Measurements from ENCODE around the gene MPC1.
A peak's percentile ranks its signal among the peaks of the same experiment; 100 is the strongest.

The MPC1 gene

GRCh38 chr6:166418691-166419143 is 36.0 kb upstream of the MPC1 start:
- H3K27ac ChIP-seq (ENCODE audit: low read depth, low read length) = no peak overlapping the region
- peaks cover 0 to 25% of the 10 kb centered on the region in 2 donors for H3K4me1 ChIP-seq (ENCODE audit: control insufficient read depth in 1 of 2, insufficient read depth in 2 of 2, low read length in 2 of 2)
- H3K27me3 ChIP-seq (ENCODE audit: control insufficient read depth in 1 of 2, insufficient read depth in 2 of 2, low read length in 2 of 2) = no peaks in the 10 kb centered on the region
- no peak overlapping the region for H3K4me3 ChIP-seq (ENCODE audit: low read depth in 1 of 2, low read length in 2 of 2)
- no peak overlapping the region for H3K9ac ChIP-seq (ENCODE audit: low read depth in 1 of 2, low read length in 2 of 2)
- no peaks in the 10 kb centered on the region for H3K9me3 ChIP-seq (ENCODE audit: control insufficient read depth in 1 of 2, low read length in 2 of 2)
- H3K36me3 ChIP-seq (ENCODE audit: control insufficient read depth in 1 of 2, insufficient read depth in 2 of 2, low read length in 2 of 2) = peaks cover 4 to 15% of the 10 kb centered on the region in 2 donors

- Histone ChIP-seq H3K27ac (ENCODE audit: low read depth, low read length) (no peak overlapping the region), H3K4me3 (ENCODE audit: low read depth in 1 of 2, low read length in 2 of 2) (no peak overlapping the region), H3K9ac (ENCODE audit: low read depth in 1 of 2, low read length in 2 of 2) (no peak overlapping the region), H3K27me3 (ENCODE audit: control insufficient read depth in 1 of 2, insufficient read depth in 2 of 2, low read length in 2 of 2) (no peaks in the 10 kb centered on the region), H3K4me1 (ENCODE audit: control insufficient read depth in 1 of 2, insufficient read depth in 2 of 2, low read length in 2 of 2) (peaks cover 3 to 28% of the 10 kb centered on the region in 2 donors), H3K36me3 (ENCODE audit: control insufficient read depth in 1 of 2, insufficient read depth in 2 of 2, low read length in 2 of 2) (peaks cover 0 to 7% of the 10 kb centered on the region in 2 donors), H3K9me3 (ENCODE audit: control insufficient read depth in 1 of 2, low read length in 2 of 2) (no peaks in the 10 kb centered on the region)
Measured at GRCh38 chr6:166417285-166417691, 34.5 kb upstream of the MPC1 start.

- H3K36me3 ChIP-seq (ENCODE audit: control insufficient read depth in 1 of 2, insufficient read depth in 2 of 2, low read length in 2 of 2) = peaks cover 0 to 7% of the 10 kb centered on the region in 2 donors
- no peak overlapping the region for H3K27ac ChIP-seq (ENCODE audit: low read depth, low read length)
- no peak overlapping the region for H3K4me3 ChIP-seq (ENCODE audit: low read depth in 1 of 2, low read length in 2 of 2)
- H3K4me1 ChIP-seq (ENCODE audit: control insufficient read depth in 1 of 2, insufficient read depth in 2 of 2, low read length in 2 of 2) = peaks cover 3 to 28% of the 10 kb centered on the region in 2 donors
- no peaks in the 10 kb centered on the region for H3K27me3 ChIP-seq (ENCODE audit: control insufficient read depth in 1 of 2, insufficient read depth in 2 of 2, low read length in 2 of 2)
- H3K9me3 ChIP-seq (ENCODE audit: control insufficient read depth in 1 of 2, low read length in 2 of 2) = no peaks in the 10 kb centered on the region
- no peak overlapping the region for H3K9ac ChIP-seq (ENCODE audit: low read depth in 1 of 2, low read length in 2 of 2)
Measured at GRCh38 chr6:166415833-166416347, 33.1 kb upstream of the MPC1 start.

- Histone ChIP-seq H3K9ac (ENCODE audit: low read depth in 1 of 2, low read length in 2 of 2) (no peak overlapping the region), H3K4me3 (ENCODE audit: low read depth in 1 of 2, low read length in 2 of 2) (no peak overlapping the region), H3K27me3 (ENCODE audit: control insufficient read depth in 1 of 2, insufficient read depth in 2 of 2, low read length in 2 of 2) (no peaks in the 10 kb centered on the region), H3K36me3 (ENCODE audit: control insufficient read depth in 1 of 2, insufficient read depth in 2 of 2, low read length in 2 of 2) (peaks cover 0 to 7% of the 10 kb centered on the region in 2 donors), H3K9me3 (ENCODE audit: control insufficient read depth in 1 of 2, low read length in 2 of 2) (no peaks in the 10 kb centered on the region), H3K4me1 (ENCODE audit: control insufficient read depth in 1 of 2, insufficient read depth in 2 of 2, low read length in 2 of 2) (peaks cover 3 to 26% of the 10 kb centered on the region in 2 donors), H3K27ac (ENCODE audit: low read depth, low read length) (no peak overlapping the region)
Measured at GRCh38 chr6:166415306-166415705, 32.6 kb upstream of the MPC1 start.

GRCh38 chr6:166413491-166413951 is 30.8 kb upstream of the MPC1 start:
- Histone ChIP-seq H3K4me3 (ENCODE audit: low read depth in 1 of 2, low read length in 2 of 2) (no peak overlapping the region), H3K9ac (ENCODE audit: low read depth in 1 of 2, low read length in 2 of 2) (no peak overlapping the region), H3K9me3 (ENCODE audit: control insufficient read depth in 1 of 2, low read length in 2 of 2) (no peaks in the 10 kb centered on the region), H3K36me3 (ENCODE audit: control insufficient read depth in 1 of 2, insufficient read depth in 2 of 2, low read length in 2 of 2) (peaks cover 0 to 3% of the 10 kb centered on the region in 2 donors), H3K27ac (ENCODE audit: low read depth, low read length) (no peak overlapping the region), H3K4me1 (ENCODE audit: control insufficient read depth in 1 of 2, insufficient read depth in 2 of 2, low read length in 2 of 2) (peaks cover 3 to 16% of the 10 kb centered on the region in 2 donors), H3K27me3 (ENCODE audit: control insufficient read depth in 1 of 2, insufficient read depth in 2 of 2, low read length in 2 of 2) (no peaks in the 10 kb centered on the region)

GRCh38 chr6:166412911-166413384 is 30.2 kb upstream of the MPC1 start:
- Histone ChIP-seq H3K27ac (ENCODE audit: low read depth, low read length) (no peak overlapping the region), H3K27me3 (ENCODE audit: control insufficient read depth in 1 of 2, insufficient read depth in 2 of 2, low read length in 2 of 2) (no peaks in the 10 kb centered on the region), H3K9me3 (ENCODE audit: control insufficient read depth in 1 of 2, low read length in 2 of 2) (no peaks in the 10 kb centered on the region), H3K9ac (ENCODE audit: low read depth in 1 of 2, low read length in 2 of 2) (no peak overlapping the region), H3K4me3 (ENCODE audit: low read depth in 1 of 2, low read length in 2 of 2) (no peak overlapping the region), H3K4me1 (ENCODE audit: control insufficient read depth in 1 of 2, insufficient read depth in 2 of 2, low read length in 2 of 2) (peaks cover 3 to 16% of the 10 kb centered on the region in 2 donors), H3K36me3 (ENCODE audit: control insufficient read depth in 1 of 2, insufficient read depth in 2 of 2, low read length in 2 of 2) (peaks cover 0 to 3% of the 10 kb centered on the region in 2 donors)

GRCh38 chr6:166412156-166412910 is 29.6 kb upstream of the MPC1 start:
- H3K4me3 ChIP-seq (ENCODE audit: low read depth in 1 of 2, low read length in 2 of 2) = no peak overlapping the region

GRCh38 chr6:166411721-166412151 is 29.0 kb upstream of the MPC1 start:
- peaks cover 3 to 16% of the 10 kb centered on the region in 2 donors for H3K4me1 ChIP-seq (ENCODE audit: control insufficient read depth in 1 of 2, insufficient read depth in 2 of 2, low read length in 2 of 2)

More at GRCh38 chr6:166412156-166412910, 29.6 kb upstream of the MPC1 start:
- Histone ChIP-seq H3K27me3 (ENCODE audit: control insufficient read depth in 1 of 2, insufficient read depth in 2 of 2, low read length in 2 of 2) (no peaks in the 10 kb centered on the region), H3K4me1 (ENCODE audit: control insufficient read depth in 1 of 2, insufficient read depth in 2 of 2, low read length in 2 of 2) (peaks cover 3 to 16% of the 10 kb centered on the region in 2 donors), H3K36me3 (ENCODE audit: control insufficient read depth in 1 of 2, insufficient read depth in 2 of 2, low read length in 2 of 2) (peaks cover 0 to 3% of the 10 kb centered on the region in 2 donors), H3K9me3 (ENCODE audit: control insufficient read depth in 1 of 2, low read length in 2 of 2) (no peaks in the 10 kb centered on the region), H3K27ac (ENCODE audit: low read depth, low read length) (no peak overlapping the region), H3K9ac (ENCODE audit: low read depth in 1 of 2, low read length in 2 of 2) (no peak overlapping the region)

GRCh38 chr6:166411271-166411670 is 28.5 kb upstream of the MPC1 start:
- Histone ChIP-seq H3K27ac (ENCODE audit: low read depth, low read length) (no peak overlapping the region), H3K27me3 (ENCODE audit: control insufficient read depth in 1 of 2, insufficient read depth in 2 of 2, low read length in 2 of 2) (no peaks in the 10 kb centered on the region), H3K9me3 (ENCODE audit: control insufficient read depth in 1 of 2, low read length in 2 of 2) (no peaks in the 10 kb centered on the region), H3K9ac (ENCODE audit: low read depth in 1 of 2, low read length in 2 of 2) (no peak overlapping the region), H3K4me3 (ENCODE audit: low read depth in 1 of 2, low read length in 2 of 2) (peak overlapping the region in 1 of 2 donors; percentile 33), H3K36me3 (ENCODE audit: control insufficient read depth in 1 of 2, insufficient read depth in 2 of 2, low read length in 2 of 2) (peaks cover 0 to 3% of the 10 kb centered on the region in 2 donors), H3K4me1 (ENCODE audit: control insufficient read depth in 1 of 2, insufficient read depth in 2 of 2, low read length in 2 of 2) (peaks cover 3 to 11% of the 10 kb centered on the region in 2 donors)

More at GRCh38 chr6:166411721-166412151, 29.0 kb upstream of the MPC1 start:
- Histone ChIP-seq H3K27ac (ENCODE audit: low read depth, low read length) (no peak overlapping the region), H3K9me3 (ENCODE audit: control insufficient read depth in 1 of 2, low read length in 2 of 2) (no peaks in the 10 kb centered on the region), H3K4me3 (ENCODE audit: low read depth in 1 of 2, low read length in 2 of 2) (peak overlapping the region in 1 of 2 donors; percentile 33), H3K9ac (ENCODE audit: low read depth in 1 of 2, low read length in 2 of 2) (no peak overlapping the region), H3K27me3 (ENCODE audit: control insufficient read depth in 1 of 2, insufficient read depth in 2 of 2, low read length in 2 of 2) (no peaks in the 10 kb centered on the region), H3K36me3 (ENCODE audit: control insufficient read depth in 1 of 2, insufficient read depth in 2 of 2, low read length in 2 of 2) (peaks cover 0 to 3% of the 10 kb centered on the region in 2 donors)

GRCh38 chr6:166410426-166410935 is 27.7 kb upstream of the MPC1 start:
- Histone ChIP-seq H3K27me3 (ENCODE audit: control insufficient read depth in 1 of 2, insufficient read depth in 2 of 2, low read length in 2 of 2) (no peaks in the 10 kb centered on the region), H3K4me3 (ENCODE audit: low read depth in 1 of 2, low read length in 2 of 2) (no peak overlapping the region), H3K9ac (ENCODE audit: low read depth in 1 of 2, low read length in 2 of 2) (no peak overlapping the region), H3K27ac (ENCODE audit: low read depth, low read length) (no peak overlapping the region), H3K36me3 (ENCODE audit: control insufficient read depth in 1 of 2, insufficient read depth in 2 of 2, low read length in 2 of 2) (peaks cover 0 to 3% of the 10 kb centered on the region in 2 donors), H3K9me3 (ENCODE audit: control insufficient read depth in 1 of 2, low read length in 2 of 2) (no peaks in the 10 kb centered on the region), H3K4me1 (ENCODE audit: control insufficient read depth in 1 of 2, insufficient read depth in 2 of 2, low read length in 2 of 2) (peaks cover 3 to 4% of the 10 kb centered on the region in 2 donors)

Measured in duodenal mucosa (tissue), 2 donors.